Measurements from ENCODE around the gene SERPINA4.
A peak's percentile ranks its signal among the peaks of the same experiment; 100 is the strongest.

SERPINA4 gene

GRCh38 chr14:94581127-94581999, 20.1 kb downstream of the SERPINA4 start, which contains the start of gene SERPINA5:
SERPINA5 (plus strand) TSS chr14:94581426; CDS start chr14:94587363, 5,937 bp downstream.
- Histone ChIP-seq H3K27ac (ENCODE audit: low read length) (no peak within 1 kb of the TSS), H3K27me3 (ENCODE audit: control insufficient read depth in 1 of 2, insufficient read depth in 2 of 2, low read length in 2 of 2) (peaks cover 0 to 2% of the 10 kb centered on the region in 2 donors), H3K4me3 (ENCODE audit: low read length in 2 of 2) (no peak within 1 kb of the TSS), H3K9me3 (ENCODE audit: control insufficient read depth in 2 of 2, low read length in 2 of 2) (peaks cover 0 to 5% of the 10 kb centered on the region in 2 donors), H3K36me3 (ENCODE audit: control insufficient read depth in 2 of 2, insufficient read depth in 2 of 2, low read length in 2 of 2) (no peaks in the 10 kb centered on the region), H3K4me1 (ENCODE audit: control insufficient read depth, insufficient read depth, low read length) (peaks cover 5% of the 10 kb centered on the region), H3K9ac (ENCODE audit: low read length in 2 of 2) (peak within 1 kb of the TSS in 1 of 2 donors; percentile 29)

- Histone ChIP-seq H3K9ac (ENCODE audit: low read length in 2 of 2) (no peak overlapping the region), H3K4me3 (ENCODE audit: low read length in 2 of 2) (no peak overlapping the region), H3K36me3 (ENCODE audit: control insufficient read depth in 2 of 2, insufficient read depth in 2 of 2, low read length in 2 of 2) (no peaks in the 10 kb centered on the region), H3K27ac (ENCODE audit: low read length) (no peak overlapping the region), H3K9me3 (ENCODE audit: control insufficient read depth in 2 of 2, low read length in 2 of 2) (peaks cover 0 to 5% of the 10 kb centered on the region in 2 donors), H3K4me1 (ENCODE audit: control insufficient read depth, insufficient read depth, low read length) (peaks cover 5% of the 10 kb centered on the region), H3K27me3 (ENCODE audit: control insufficient read depth in 1 of 2, insufficient read depth in 2 of 2, low read length in 2 of 2) (peaks cover 0 to 2% of the 10 kb centered on the region in 2 donors)
Measured at GRCh38 chr14:94582199-94582750, 21.0 kb downstream of the SERPINA4 start.

DNA sequence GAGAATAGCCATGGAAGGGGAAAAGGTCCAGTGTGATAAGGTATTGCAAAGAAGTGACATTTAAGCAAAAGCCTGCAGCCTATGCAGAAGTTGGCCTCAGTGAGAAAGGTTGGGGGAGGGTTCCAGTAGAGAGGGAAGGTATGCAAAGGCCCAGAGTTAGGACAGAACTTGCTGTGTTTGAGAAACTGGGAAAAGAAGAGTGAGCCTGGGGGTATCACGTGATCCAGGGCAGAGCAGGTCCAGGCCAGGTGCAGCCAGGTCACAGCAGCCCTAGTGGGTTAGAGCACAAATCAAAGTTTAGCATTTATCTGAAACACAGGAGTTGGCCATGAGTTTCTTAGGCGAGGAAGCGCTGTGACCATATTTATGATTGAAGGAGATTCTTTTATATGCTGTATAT, 21.6 kb downstream of the SERPINA4 start:
- peaks cover 0 to 2% of the 10 kb centered on the region in 2 donors for H3K27me3 ChIP-seq (ENCODE audit: control insufficient read depth in 1 of 2, insufficient read depth in 2 of 2, low read length in 2 of 2)
- H3K9ac ChIP-seq (ENCODE audit: low read length in 2 of 2): no peak overlapping the region
- H3K9me3 ChIP-seq (ENCODE audit: control insufficient read depth in 2 of 2, low read length in 2 of 2): peaks cover 0 to 5% of the 10 kb centered on the region in 2 donors
- peaks cover 5% of the 10 kb centered on the region for H3K4me1 ChIP-seq (ENCODE audit: control insufficient read depth, insufficient read depth, low read length)
- H3K27ac ChIP-seq (ENCODE audit: low read length): no peak overlapping the region
- H3K4me3 ChIP-seq (ENCODE audit: low read length in 2 of 2): no peak overlapping the region
- H3K36me3 ChIP-seq (ENCODE audit: control insufficient read depth in 2 of 2, insufficient read depth in 2 of 2, low read length in 2 of 2): no peaks in the 10 kb centered on the region

DNA sequence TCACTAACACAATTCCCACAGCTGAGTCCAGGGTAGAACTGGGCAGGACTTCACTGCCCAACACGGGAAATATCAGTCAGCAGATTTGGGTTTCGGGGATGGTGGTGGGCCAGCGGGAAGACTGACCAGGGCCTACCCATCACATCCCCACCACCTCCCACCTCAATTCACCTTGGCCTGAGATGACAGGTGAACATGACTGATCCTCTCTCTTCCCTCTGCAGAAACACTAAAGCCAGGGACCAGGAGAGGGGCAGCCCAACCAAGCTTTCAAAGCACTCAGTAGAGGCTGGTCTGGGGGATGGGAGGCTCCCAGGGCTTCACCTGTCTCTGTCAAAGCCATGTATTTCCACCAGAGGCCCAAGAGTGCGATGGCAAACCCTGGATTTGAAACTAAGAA, 22.3 kb downstream of the SERPINA4 start:
- Histone ChIP-seq H3K4me3 (ENCODE audit: low read length in 2 of 2) (no peak overlapping the region), H3K27ac (ENCODE audit: low read length) (no peak overlapping the region), H3K4me1 (ENCODE audit: control insufficient read depth, insufficient read depth, low read length) (peaks cover 5% of the 10 kb centered on the region)

DNA sequence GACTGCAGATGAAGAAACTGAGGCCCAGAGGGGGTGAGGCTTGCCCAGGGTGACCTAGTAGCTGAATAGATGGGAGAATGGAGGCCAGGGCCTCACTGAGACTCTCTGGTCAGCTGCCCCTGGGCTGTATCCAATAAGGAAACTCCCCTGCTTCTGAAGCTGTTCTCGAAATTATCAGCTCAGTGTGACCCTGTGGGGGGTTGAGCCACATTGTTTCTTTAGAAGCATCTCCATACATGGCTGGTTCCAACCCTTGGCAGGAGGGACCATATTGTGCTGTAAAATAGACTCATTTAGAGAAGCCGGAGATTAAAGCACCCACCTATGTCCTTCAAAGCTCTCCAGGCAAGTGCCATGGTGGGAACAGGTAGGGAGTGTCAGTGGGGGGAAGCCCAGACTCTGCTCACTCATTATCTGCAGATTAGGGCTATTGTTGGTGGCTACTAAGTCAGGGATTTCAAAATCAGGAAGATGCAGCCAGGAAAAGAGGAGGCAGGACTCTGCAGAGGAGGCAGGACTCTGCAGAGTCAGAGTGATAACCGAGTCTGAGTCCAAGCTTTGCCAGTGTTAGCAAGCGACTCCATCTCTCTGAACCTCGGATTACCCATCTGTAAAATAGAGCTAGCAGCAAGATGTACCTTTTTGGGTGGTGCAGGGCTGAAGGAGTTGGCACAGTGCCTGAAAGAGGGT, 23.5 kb downstream of the SERPINA4 start:
- Histone ChIP-seq H3K27me3 (ENCODE audit: control insufficient read depth in 1 of 2, insufficient read depth in 2 of 2, low read length in 2 of 2) (no peaks in the 10 kb centered on the region), H3K4me1 (ENCODE audit: control insufficient read depth, insufficient read depth, low read length) (peaks cover 5% of the 10 kb centered on the region), H3K27ac (ENCODE audit: low read length) (no peak overlapping the region), H3K4me3 (ENCODE audit: low read length in 2 of 2) (no peak overlapping the region), H3K9ac (ENCODE audit: low read length in 2 of 2) (no peak overlapping the region), H3K36me3 (ENCODE audit: control insufficient read depth in 2 of 2, insufficient read depth in 2 of 2, low read length in 2 of 2) (no peaks in the 10 kb centered on the region), H3K9me3 (ENCODE audit: control insufficient read depth in 2 of 2, low read length in 2 of 2) (peaks cover 0 to 2% of the 10 kb centered on the region in 2 donors)

More for the DNA sequence above, 22.3 kb downstream of the SERPINA4 start:
- Histone ChIP-seq H3K9me3 (ENCODE audit: control insufficient read depth in 2 of 2, low read length in 2 of 2) (peaks cover under 1 to 2% of the 10 kb centered on the region in 2 donors), H3K27me3 (ENCODE audit: control insufficient read depth in 1 of 2, insufficient read depth in 2 of 2, low read length in 2 of 2) (no peaks in the 10 kb centered on the region), H3K9ac (ENCODE audit: low read length in 2 of 2) (no peak overlapping the region), H3K36me3 (ENCODE audit: control insufficient read depth in 2 of 2, insufficient read depth in 2 of 2, low read length in 2 of 2) (no peaks in the 10 kb centered on the region)

DNA sequence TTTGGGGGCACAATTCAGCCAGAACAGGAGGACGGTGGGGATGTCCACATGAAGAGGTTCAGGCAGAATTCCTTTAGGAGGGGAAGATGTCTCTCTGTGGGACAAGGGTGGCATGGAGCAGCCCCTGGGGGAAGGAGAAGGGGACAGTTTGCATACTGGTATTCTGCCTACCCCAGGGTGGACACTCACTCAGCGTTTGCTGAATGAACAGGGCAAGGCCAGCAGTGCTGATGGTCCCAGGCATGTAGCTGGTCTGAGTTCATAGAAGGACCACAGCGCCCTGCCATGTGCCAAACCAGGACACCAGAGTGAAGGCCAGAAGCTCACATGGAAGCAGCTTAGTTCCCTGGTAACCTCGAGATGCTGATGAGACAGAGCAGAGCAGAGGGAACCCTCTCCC, 25.4 kb downstream of the SERPINA4 start:
- no peaks in the 10 kb centered on the region for H3K27me3 ChIP-seq (ENCODE audit: control insufficient read depth in 1 of 2, insufficient read depth in 2 of 2, low read length in 2 of 2)
- no peaks in the 10 kb centered on the region for H3K36me3 ChIP-seq (ENCODE audit: control insufficient read depth in 2 of 2, insufficient read depth in 2 of 2, low read length in 2 of 2)
- H3K27ac ChIP-seq (ENCODE audit: low read length): no peak overlapping the region
- H3K4me3 ChIP-seq (ENCODE audit: low read length in 2 of 2): no peak overlapping the region
- no peak overlapping the region for H3K9ac ChIP-seq (ENCODE audit: low read length in 2 of 2)
- H3K4me1 ChIP-seq (ENCODE audit: control insufficient read depth, insufficient read depth, low read length): peaks cover 5% of the 10 kb centered on the region
- H3K9me3 ChIP-seq (ENCODE audit: control insufficient read depth in 2 of 2, low read length in 2 of 2): peaks cover 0 to 2% of the 10 kb centered on the region in 2 donors

- no peak overlapping the region for H3K27ac ChIP-seq (ENCODE audit: low read length)
Measured at GRCh38 chr14:94588311-94588710, 27.1 kb downstream of the SERPINA4 start.

DNA sequence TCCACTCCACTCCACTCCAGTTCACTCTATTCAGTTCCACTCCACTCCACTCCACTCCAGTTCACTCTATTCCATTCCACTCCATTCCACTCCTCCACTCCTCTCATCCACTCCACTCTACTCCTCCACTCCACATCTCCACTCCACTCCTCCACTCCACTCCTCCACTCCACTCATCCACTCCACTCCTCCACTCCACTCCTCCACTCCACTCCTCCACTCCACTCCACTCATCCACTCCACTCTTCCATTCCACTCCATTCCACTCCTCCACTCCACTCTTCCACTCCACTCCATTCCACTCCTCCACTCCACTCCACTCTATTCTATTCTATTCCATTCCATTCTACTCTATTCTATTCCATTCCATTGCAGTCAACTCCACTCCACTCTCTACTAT, 29.8 kb downstream of the SERPINA4 start:
- peaks cover 0 to 3% of the 10 kb centered on the region in 2 donors for H3K27me3 ChIP-seq (ENCODE audit: control insufficient read depth in 1 of 2, insufficient read depth in 2 of 2, low read length in 2 of 2)
- no peak overlapping the region for H3K9ac ChIP-seq (ENCODE audit: low read length in 2 of 2)
- H3K4me3 ChIP-seq (ENCODE audit: low read length in 2 of 2): no peak overlapping the region
- H3K4me1 ChIP-seq (ENCODE audit: control insufficient read depth, insufficient read depth, low read length): no peaks in the 10 kb centered on the region
- H3K9me3 ChIP-seq (ENCODE audit: control insufficient read depth in 2 of 2, low read length in 2 of 2): peaks cover 0 to 2% of the 10 kb centered on the region in 2 donors
- H3K27ac ChIP-seq (ENCODE audit: low read length): no peak overlapping the region
- H3K36me3 ChIP-seq (ENCODE audit: control insufficient read depth in 2 of 2, insufficient read depth in 2 of 2, low read length in 2 of 2): no peaks in the 10 kb centered on the region

More at GRCh38 chr14:94588311-94588710, 27.1 kb downstream of the SERPINA4 start:
- no peak overlapping the region for H3K9ac ChIP-seq (ENCODE audit: low read length in 2 of 2)
- H3K4me1 ChIP-seq (ENCODE audit: control insufficient read depth, insufficient read depth, low read length): no peaks in the 10 kb centered on the region
- no peaks in the 10 kb centered on the region for H3K36me3 ChIP-seq (ENCODE audit: control insufficient read depth in 2 of 2, insufficient read depth in 2 of 2, low read length in 2 of 2)
- peaks cover 0 to 2% of the 10 kb centered on the region in 2 donors for H3K9me3 ChIP-seq (ENCODE audit: control insufficient read depth in 2 of 2, low read length in 2 of 2)
- peaks cover 0 to 3% of the 10 kb centered on the region in 2 donors for H3K27me3 ChIP-seq (ENCODE audit: control insufficient read depth in 1 of 2, insufficient read depth in 2 of 2, low read length in 2 of 2)
- no peak overlapping the region for H3K4me3 ChIP-seq (ENCODE audit: low read length in 2 of 2)

GRCh38 chr14:94591871-94592270, 30.6 kb downstream of the SERPINA4 start:
- Histone ChIP-seq H3K4me1 (ENCODE audit: control insufficient read depth, insufficient read depth, low read length) (no peaks in the 10 kb centered on the region), H3K36me3 (ENCODE audit: control insufficient read depth in 2 of 2, insufficient read depth in 2 of 2, low read length in 2 of 2) (no peaks in the 10 kb centered on the region), H3K9ac (ENCODE audit: low read length in 2 of 2) (no peak overlapping the region), H3K27ac (ENCODE audit: low read length) (no peak overlapping the region), H3K4me3 (ENCODE audit: low read length in 2 of 2) (no peak overlapping the region), H3K27me3 (ENCODE audit: control insufficient read depth in 1 of 2, insufficient read depth in 2 of 2, low read length in 2 of 2) (peaks cover 0 to 3% of the 10 kb centered on the region in 2 donors), H3K9me3 (ENCODE audit: control insufficient read depth in 2 of 2, low read length in 2 of 2) (peaks cover 0 to 2% of the 10 kb centered on the region in 2 donors)

DNA sequence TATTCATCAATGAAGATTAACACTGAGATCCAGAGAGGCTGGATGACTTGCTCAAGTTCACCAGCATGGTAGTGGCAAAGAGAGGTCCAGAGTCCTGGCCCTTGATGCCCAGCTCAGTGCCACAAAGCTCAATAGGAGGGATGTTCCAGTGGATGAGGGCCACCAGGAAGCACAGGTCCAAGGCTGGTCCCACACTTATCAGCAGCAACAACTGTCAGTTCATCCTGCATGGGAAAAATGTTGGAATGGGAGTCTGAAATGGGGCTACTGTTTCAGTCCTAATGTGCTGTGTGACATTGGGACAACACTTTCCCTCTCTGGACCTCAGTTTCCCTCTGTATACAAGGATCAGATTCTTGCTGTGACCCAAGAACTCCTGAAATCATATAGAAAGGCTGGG, 31.2 kb downstream of the SERPINA4 start:
- Histone ChIP-seq H3K9ac (ENCODE audit: low read length in 2 of 2) (no peak overlapping the region), H3K4me3 (ENCODE audit: low read length in 2 of 2) (no peak overlapping the region), H3K4me1 (ENCODE audit: control insufficient read depth, insufficient read depth, low read length) (no peaks in the 10 kb centered on the region), H3K9me3 (ENCODE audit: control insufficient read depth in 2 of 2, low read length in 2 of 2) (peaks cover 0 to 2% of the 10 kb centered on the region in 2 donors), H3K36me3 (ENCODE audit: control insufficient read depth in 2 of 2, insufficient read depth in 2 of 2, low read length in 2 of 2) (no peaks in the 10 kb centered on the region), H3K27me3 (ENCODE audit: control insufficient read depth in 1 of 2, insufficient read depth in 2 of 2, low read length in 2 of 2) (peaks cover 0 to 3% of the 10 kb centered on the region in 2 donors), H3K27ac (ENCODE audit: low read length) (no peak overlapping the region)

Data from stomach smooth muscle (tissue), 2 donors.